ENCODE data around the gene C1QA.

- no peak for TF ChIP-seq CTCF (IDR thresholded peaks at IDR 0.05)
- TF ChIP-seq POLR2A (IDR thresholded peaks at IDR 0.05): no peak
Observed at GRCh38 chr1:22658385-22659163, 22.1 kb downstream of the C1QA start.
